MCF 10A (cell line): Measurements from ENCODE around the gene MMD2. TPM values are rescaled to one million over a fixed set of nuclear protein-coding genes. Genes with fewer than 3 reads are reported as not detected.

Experiments
- BruUV-seq: library from RNA; stranded (reverse); fragments of 400-500 nt; replicated peaks from 2 replicates; lab custom pipeline; 2021; lab: Mats Ljungman, UMichigan
- CTCF ChIA-PET: fragments of 300-600 bp; sonication (Branson Sonifier 250); formaldehyde crosslinking; extraction: SDS; loops from one replicate; lab custom pipeline; 2021; ENCODE audit warnings: antibody characterized with exemption, inconsistent platforms; lab: Yijun Ruan, JAX
- POLR2A ChIA-PET: fragments of 300-600, 350-650 bp; sonication (Branson Sonifier 250); formaldehyde crosslinking; extraction: SDS; loops from one replicate; lab custom pipeline; 2020; ENCODE audit warnings: antibody characterized with exemption, inconsistent platforms; lab: Yijun Ruan, JAX
- DNase-seq: peaks from one replicate; pipeline ENCODE4 v3.0.0-alpha.2; 2018; ENCODE audit not compliant: unreplicated experiment
- H3K27ac Mint-ChIP-seq: one replicate; pipeline ENCODE4 v1.8.0; 2022; ENCODE audit warnings: mild to moderate bottlenecking, low read depth, mixed read lengths; ENCODE audit not compliant: unreplicated experiment
- H3K27me3 Mint-ChIP-seq: one replicate; pipeline ENCODE4 v1.8.0; 2022; ENCODE audit warnings: mixed read lengths; ENCODE audit not compliant: insufficient read depth, unreplicated experiment
- H3K36me3 Mint-ChIP-seq: one replicate; pipeline ENCODE4 v1.8.0; 2022; ENCODE audit warnings: mild to moderate bottlenecking, moderate library complexity, mixed read lengths; ENCODE audit not compliant: insufficient read depth, unreplicated experiment
- H3K4me1 Mint-ChIP-seq: one replicate; pipeline ENCODE4 v1.8.0; 2022; ENCODE audit warnings: mixed read lengths; ENCODE audit not compliant: insufficient read depth, unreplicated experiment
- H3K4me3 Mint-ChIP-seq: one replicate; pipeline ENCODE4 v1.8.0; 2022; ENCODE audit warnings: mild to moderate bottlenecking, moderate library complexity, mixed read lengths; ENCODE audit not compliant: unreplicated experiment
- H3K9me3 Mint-ChIP-seq: one replicate; pipeline ENCODE4 v1.8.0; 2022; ENCODE audit warnings: mixed read lengths; ENCODE audit not compliant: unreplicated experiment
- intact Hi-C: fragments of 100-400 bp; cut with micrococcal nuclease; formaldehyde crosslinking; loops from 2 replicates; pipeline ENCODE4 v1.14.1; 2022
- total RNA-seq: library from RNA; stranded (reverse); gene quantifications from 2 replicates; pipeline ENCODE4 v1.2.3, GENCODE V29; 2022
- TF ChIP-seq, protein P1 (sequence below): fragments of 200-600 bp; IDR thresholded peaks from one replicate; pipeline ENCODE4 v1.8.0; 2022; ENCODE audit warnings: antibody characterized with exemption, mild to moderate bottlenecking; ENCODE audit not compliant: unreplicated experiment

MMD2 gene
- total RNA-seq, 1 experiment from 2014 or later = not detected

DNA sequence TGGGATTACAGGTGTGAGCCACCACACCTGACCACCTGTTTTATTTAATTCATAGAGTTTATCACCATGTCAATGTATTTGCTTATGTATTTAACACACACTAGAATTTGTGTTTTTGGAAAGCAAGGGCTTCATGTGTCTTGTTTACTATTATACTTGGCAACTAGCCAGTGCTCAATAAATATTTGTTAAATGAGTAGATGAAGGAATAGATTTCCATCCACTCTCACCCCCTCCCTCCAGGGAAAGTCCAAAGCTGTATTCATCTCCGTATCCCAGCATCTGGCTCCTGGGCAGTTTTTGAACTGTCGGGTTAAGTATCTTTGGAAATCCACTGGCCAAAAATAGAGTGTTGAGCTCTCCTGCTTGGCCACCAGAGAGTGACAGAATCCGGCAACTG, 70.8 kb downstream of the MMD2 start:
- no peaks in the 10 kb centered on the region for H3K27me3 Mint-ChIP-seq
- POLR2A ChIA-PET = no interaction called here
- no peaks in the 10 kb centered on the region for H3K36me3 Mint-ChIP-seq
- no peak for DNase-seq
- no peaks in the 10 kb centered on the region for H3K4me1 Mint-ChIP-seq
- intact Hi-C loops = no loop called here
- TF ChIP-seq, protein P1, sequence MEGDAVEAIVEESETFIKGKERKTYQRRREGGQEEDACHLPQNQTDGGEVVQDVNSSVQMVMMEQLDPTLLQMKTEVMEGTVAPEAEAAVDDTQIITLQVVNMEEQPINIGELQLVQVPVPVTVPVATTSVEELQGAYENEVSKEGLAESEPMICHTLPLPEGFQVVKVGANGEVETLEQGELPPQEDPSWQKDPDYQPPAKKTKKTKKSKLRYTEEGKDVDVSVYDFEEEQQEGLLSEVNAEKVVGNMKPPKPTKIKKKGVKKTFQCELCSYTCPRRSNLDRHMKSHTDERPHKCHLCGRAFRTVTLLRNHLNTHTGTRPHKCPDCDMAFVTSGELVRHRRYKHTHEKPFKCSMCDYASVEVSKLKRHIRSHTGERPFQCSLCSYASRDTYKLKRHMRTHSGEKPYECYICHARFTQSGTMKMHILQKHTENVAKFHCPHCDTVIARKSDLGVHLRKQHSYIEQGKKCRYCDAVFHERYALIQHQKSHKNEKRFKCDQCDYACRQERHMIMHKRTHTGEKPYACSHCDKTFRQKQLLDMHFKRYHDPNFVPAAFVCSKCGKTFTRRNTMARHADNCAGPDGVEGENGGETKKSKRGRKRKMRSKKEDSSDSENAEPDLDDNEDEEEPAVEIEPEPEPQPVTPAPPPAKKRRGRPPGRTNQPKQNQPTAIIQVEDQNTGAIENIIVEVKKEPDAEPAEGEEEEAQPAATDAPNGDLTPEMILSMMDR = no peak
- no peak overlapping the region for H3K27ac Mint-ChIP-seq
- no TSS peak for BruUV-seq
- H3K9me3 Mint-ChIP-seq = no peaks in the 10 kb centered on the region
- no peak overlapping the region for H3K4me3 Mint-ChIP-seq
- CTCF ChIA-PET = interaction anchor here (0.6 to 0.7 kb wide), 3 partner anchors 25 to 1261 kb away, joined by 3 read pairs; no protein-coding TSS in a partner anchor

DNA sequence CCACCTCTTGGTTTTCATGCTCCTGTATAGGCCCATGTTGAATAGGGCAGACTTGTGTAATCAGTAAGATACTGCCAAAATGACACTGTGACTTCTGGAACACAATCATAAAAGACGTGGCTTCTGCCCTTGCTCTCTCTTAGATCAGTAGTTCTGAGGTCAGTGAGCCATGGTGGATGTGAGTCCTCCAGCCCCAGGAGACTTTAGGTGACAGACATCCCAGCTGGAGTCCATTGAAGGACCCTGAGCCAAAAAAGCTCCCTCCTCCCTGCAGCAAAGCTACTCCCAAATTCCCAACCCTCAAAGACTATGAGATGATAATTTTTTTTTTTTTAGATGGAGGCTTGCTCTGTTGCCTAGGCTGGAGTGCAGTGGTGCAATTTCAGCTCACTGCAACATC, 72.3 kb downstream of the MMD2 start:
- no TSS peak for BruUV-seq
- ChIA-PET POLR2A (no interaction called here), CTCF (no interaction called here)
- intact Hi-C loops = no loop called here
- H3K27me3 Mint-ChIP-seq = peaks cover 13% of the 10 kb centered on the region
- no peak for DNase-seq
- TF ChIP-seq, protein P1 = no peak
- H3K9me3 Mint-ChIP-seq = no peaks in the 10 kb centered on the region
- H3K4me1 Mint-ChIP-seq = no peaks in the 10 kb centered on the region
- H3K36me3 Mint-ChIP-seq = no peaks in the 10 kb centered on the region
- no peak overlapping the region for H3K27ac Mint-ChIP-seq
- no peak overlapping the region for H3K4me3 Mint-ChIP-seq

DNA sequence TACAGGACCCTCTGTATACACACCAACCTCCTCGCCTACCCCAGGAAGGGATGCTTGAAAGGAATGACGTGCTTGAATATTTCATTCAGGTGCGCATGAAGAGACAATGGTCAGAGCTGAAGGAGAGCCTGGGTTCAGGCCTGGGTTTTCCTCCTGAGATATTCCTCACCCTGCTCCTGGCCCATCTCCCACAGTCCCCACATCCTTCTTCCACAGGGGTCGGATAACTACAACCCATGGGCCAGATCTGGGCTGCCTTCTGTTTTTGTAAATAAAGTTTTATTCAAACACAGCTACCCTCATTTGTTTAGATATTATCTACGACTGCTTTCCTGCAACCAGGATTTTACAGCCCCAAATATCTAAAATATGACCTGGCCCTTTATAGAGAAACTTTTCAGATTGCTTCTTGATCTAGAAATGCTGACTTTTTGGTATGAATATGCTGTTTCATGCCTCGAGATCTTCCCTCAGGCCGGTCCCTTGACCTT, 73.6 kb downstream of the MMD2 start:
- TF ChIP-seq, protein P1 = no peak
- Mint-ChIP-seq H3K4me1 (no peaks in the 10 kb centered on the region), H3K9me3 (no peaks in the 10 kb centered on the region), H3K27me3 (peaks cover 13% of the 10 kb centered on the region), H3K4me3 (no peak overlapping the region), H3K36me3 (no peaks in the 10 kb centered on the region), H3K27ac (no peak overlapping the region)
- DNase-seq = no peak
- BruUV-seq = no TSS peak
- intact Hi-C loops = no loop called here
- ChIA-PET POLR2A (no interaction called here), CTCF (no interaction called here)

DNA sequence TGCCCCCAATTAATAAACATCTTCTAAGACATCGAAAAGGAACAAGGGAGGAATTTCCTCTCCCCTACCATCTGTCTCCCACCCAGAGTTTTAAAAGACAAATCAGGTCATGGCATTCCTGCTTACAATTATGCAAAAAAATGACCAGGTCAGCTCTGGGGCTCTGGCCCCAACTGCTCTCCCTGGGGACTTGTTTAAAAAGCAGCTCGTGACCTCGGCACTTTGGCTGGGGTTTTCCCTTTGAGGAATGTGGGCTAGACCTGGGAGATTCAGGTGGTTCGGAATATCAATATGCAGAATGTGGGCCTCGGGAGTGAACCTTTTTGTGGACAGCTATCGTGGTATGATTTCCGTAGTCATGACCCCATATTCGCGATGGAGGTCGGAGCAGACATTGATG, 74.8 kb downstream of the MMD2 start:
- no peaks in the 10 kb centered on the region for H3K36me3 Mint-ChIP-seq
- intact Hi-C loops = no loop called here
- no peak overlapping the region for H3K27ac Mint-ChIP-seq
- no TSS peak for BruUV-seq
- no peaks in the 10 kb centered on the region for H3K4me1 Mint-ChIP-seq
- POLR2A ChIA-PET = no interaction called here
- H3K9me3 Mint-ChIP-seq = no peaks in the 10 kb centered on the region
- peaks cover 13% of the 10 kb centered on the region for H3K27me3 Mint-ChIP-seq
- H3K4me3 Mint-ChIP-seq = no peak overlapping the region
- TF ChIP-seq, protein P1 = no peak
- CTCF ChIA-PET = interaction anchor here (1.0 kb wide), 1 partner anchor 29 kb away, joined by 3 read pairs; no protein-coding TSS in a partner anchor
- no peak for DNase-seq
